ENCODE results near the gene ARID1B.

The ARID1B gene

GRCh38 chr6:156852147-156852857 is 75.1 kb downstream of the ARID1B start:
- DNase-seq (ENCODE audit: low spot score): no peak

DNA sequence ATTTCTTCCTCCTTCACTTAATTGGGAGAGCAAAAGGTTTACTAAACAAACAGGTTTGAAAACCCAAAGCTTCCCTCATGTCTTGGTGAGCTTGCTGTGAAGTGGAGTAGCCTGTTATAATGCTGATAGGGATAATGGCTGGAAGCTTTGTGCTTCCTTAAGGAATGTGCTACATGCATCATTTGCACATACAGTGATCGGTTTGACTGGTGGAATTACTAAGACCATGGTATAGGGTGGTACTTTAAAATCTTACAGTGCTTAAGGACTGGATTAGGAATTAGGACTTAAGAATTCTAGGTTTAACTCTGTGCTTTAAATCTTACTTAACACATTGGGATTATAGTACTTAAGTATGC is 75.7 kb downstream of the ARID1B start:
- DNase-seq (ENCODE audit: low spot score): no peak

DNA sequence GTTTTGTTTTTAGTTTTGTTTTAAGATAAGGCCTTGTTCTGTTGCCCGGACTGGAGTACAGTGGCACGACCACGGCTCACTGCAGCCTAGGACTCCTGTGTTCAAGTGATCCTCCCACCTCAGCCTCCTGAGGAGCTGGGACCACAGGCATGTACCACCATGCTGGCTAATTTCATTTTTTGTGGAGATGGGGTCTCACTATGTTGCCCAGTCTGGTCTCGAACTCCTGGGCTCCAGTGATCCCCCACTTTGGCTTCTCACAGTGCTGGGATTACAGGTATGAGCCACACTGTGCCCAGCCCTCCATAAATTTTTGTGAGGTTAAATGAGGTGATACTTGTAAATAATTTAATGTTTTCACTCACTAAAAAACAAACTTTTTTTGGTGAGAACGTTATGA is 76.6 kb downstream of the ARID1B start:
- no peak for DNase-seq (ENCODE audit: low spot score)

GRCh38 chr6:156854466-156855161 is 77.4 kb downstream of the ARID1B start:
- DNase-seq (ENCODE audit: low spot score): no peak

- no peak for DNase-seq (ENCODE audit: low spot score)
These were observed 80.4 kb downstream of the ARID1B start for GRCh38 chr6:156857573-156857972.

- peak; percentile 96 for DNase-seq (ENCODE audit: low spot score)
These were observed 82.5 kb downstream of the ARID1B start for GRCh38 chr6:156859686-156860085.

GRCh38 chr6:156862711-156863110 is 85.5 kb downstream of the ARID1B start:
- DNase-seq (ENCODE audit: low spot score): no peak

GRCh38 chr6:156863504-156863903 is 86.3 kb downstream of the ARID1B start:
- no peak for DNase-seq (ENCODE audit: low spot score)

DNA sequence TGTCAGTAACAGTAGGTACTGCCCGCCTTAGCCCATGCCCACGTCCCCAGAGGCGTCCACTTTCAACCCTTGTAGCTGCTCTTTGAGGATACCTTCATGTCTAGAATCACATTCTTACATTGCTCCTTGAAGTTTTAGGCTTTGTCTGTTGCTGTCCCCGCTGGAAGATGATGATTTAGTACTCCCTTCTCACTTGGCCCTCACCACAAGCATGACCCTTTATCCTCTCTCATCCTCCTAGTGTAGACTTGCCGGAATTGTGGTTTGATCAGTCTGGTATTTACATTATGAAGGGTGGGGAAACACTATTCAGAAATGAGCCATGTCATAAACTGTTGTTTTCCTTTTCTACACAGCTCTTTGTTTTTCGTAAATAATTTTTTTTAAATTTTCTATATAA is 87.4 kb downstream of the ARID1B start:
- DNase-seq (ENCODE audit: low spot score): no peak

- no peak for DNase-seq (ENCODE audit: low spot score)
These were observed 87.9 kb downstream of the ARID1B start for GRCh38 chr6:156865019-156865629.

GRCh38 chr6:156866220-156867015 is 89.2 kb downstream of the ARID1B start:
- peak; percentile 81 for DNase-seq (ENCODE audit: low spot score)

DNA sequence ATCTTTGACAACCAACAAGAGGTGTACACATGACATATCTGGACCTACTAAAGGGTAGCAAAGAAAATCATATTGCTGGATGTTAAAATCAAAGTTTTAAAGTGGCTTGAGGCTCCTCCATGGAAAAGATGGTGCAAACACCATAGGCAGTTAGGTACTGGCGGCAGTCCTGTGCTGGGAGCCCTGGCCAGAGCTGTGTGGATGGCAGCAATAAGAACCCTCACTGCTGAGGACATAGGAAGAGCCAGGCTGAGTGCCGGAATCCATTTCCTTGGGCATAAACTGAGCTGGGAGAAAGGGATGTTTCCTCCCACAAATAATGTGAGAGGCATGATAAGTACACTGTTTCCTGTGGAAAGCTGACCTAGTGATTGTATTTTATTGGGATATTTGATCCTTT is 89.9 kb downstream of the ARID1B start:
- no peak for DNase-seq (ENCODE audit: low spot score)

DNA sequence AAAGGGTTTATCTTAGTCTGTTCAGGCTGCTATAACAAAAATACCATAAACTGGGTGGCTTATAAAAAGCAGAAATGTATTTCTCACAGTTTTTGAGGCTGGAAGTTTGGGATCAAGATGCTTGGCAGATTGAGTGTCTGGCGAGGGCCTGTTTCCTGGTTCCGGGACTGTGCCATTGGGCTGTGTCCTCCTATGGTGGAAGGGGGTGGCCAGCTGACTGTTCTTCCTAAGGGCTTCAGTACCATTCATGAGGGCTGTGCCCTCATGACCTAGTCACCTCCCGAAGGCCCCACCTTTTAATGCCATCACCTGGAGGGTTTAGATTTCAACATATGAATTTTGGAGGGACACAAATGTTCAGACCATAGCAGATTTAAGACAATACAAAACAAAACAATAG is 91.2 kb downstream of the ARID1B start:
- DNase-seq (ENCODE audit: low spot score): no peak

DNA sequence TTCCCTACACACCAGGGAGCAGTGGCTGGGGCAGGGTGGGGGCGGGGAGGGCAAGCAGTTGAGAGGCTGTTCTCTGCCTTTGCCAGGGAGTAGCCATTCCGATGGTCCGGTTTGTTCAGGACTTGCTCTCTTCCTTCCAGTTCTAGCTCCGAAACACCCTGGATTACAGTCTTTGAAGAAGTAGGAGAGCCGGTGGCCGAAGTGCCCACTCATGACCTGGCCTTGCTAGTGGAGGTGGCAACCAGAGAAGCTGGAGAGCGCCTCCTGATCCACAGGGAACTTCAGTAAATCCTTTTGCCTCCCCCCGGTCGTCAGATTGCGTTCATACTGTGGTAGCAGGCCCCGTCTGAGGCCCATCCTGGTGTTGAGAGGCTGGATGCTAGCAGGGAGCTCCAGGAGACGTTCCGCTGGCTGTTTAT is 92.8 kb downstream of the ARID1B start:
- DNase-seq (ENCODE audit: low spot score): no peak

GRCh38 chr6:156870924-156871539 is 93.9 kb downstream of the ARID1B start:
- no peak for DNase-seq (ENCODE audit: low spot score)

GRCh38 chr6:156872903-156873302 is 95.7 kb downstream of the ARID1B start:
- no peak for DNase-seq (ENCODE audit: low spot score)

DNA sequence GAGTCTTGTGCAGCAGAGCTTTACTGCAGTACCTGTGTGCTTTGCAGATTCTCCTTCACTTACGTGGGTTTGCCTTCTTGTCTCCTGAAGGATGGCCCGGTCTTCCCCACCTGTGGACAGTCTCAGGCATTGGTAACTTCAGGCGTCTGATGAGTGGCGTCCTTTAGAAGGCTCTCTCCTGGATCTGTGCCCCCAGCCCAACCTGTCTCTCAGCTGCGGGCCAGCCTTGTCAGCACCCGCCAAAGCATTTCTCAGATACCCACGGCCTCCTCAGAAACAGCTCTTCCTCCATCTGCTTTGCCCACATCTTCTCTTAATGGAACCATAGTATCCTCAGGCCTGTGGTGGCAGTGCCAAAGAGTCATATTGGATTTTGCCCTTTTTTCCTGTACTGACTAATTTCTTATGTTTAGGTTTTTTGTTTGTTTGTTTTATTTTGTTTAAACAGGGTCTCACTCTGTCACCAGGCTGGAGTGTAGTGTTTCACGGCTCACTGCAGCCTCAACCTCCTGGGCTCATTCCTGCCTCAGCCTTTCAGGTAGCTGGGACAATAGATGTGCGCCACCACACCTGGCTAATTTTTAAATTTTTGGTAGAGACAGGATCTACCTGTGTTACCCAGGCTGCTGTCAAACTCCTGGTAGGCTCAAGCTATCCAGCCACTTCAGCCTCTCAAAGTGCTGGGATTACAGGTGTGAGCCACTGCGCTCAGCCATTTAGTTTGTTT is 96.6 kb downstream of the ARID1B start:
- peak; percentile 71 for DNase-seq (ENCODE audit: low spot score)

DNA sequence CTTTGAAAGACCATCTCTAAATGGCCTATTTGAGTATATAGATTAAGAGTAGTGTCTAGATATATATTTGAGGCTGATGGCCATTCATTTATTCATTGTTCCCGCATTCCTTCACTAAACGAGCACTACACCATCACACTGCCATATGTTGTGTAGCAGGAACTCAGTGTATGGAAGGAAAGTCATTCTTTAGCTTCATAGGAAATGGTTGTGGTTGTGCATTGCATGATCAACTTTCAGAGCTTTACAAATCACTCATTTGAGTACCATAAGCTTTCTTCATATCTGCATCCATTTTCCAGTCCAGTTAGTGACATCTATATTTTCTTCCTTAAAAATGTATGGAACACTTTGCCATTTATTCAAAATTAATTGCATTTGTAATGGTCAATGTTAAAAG is 97.9 kb downstream of the ARID1B start:
- no peak for DNase-seq (ENCODE audit: low spot score)

GRCh38 chr6:156876302-156876701 is 99.1 kb downstream of the ARID1B start:
- DNase-seq (ENCODE audit: low spot score): no peak

DNA sequence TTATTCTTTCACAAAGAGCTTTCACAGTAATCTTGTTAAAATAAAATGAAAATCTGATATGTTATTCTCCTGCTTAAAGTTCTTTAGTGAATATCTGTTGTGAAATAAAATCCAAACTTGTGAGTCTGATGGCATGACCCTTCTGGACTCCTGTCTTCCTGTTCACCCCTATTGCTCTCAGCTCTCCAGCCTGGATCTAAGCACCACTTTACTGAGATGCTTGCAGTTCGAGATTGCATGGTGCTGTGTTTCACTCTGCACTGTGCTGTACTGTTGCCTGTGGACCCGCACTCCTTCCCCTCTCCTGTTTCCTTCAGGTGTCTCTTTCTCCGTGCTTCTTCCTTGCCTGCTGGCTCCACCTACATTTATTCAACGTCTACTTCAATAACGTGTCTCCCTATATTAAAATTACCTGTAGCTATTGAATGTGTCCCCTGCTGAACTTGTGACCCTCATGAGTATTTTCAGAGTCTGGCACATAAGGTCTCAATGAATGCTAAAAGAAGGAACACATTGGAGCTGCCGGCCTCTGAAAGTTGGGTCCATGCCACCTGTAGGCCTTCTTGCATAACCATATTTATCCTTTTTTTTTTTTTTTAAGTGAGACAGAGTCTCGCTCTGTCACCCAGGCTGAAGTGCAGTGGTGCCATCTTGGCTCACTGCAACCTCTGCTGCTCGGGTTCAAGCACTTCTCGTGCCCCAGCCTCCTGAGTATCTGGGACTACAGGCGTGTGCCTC is 100.1 kb downstream of the ARID1B start:
- no peak for DNase-seq (ENCODE audit: low spot score)

GRCh38 chr6:156878681-156879080 is 101.5 kb downstream of the ARID1B start:
- DNase-seq (ENCODE audit: low spot score): no peak

All from cerebellar cortex (tissue), 1 donor.